ENCODE measurements around the gene SLC2A13.

GRCh38 chr12:39792938-39793337 lies 312.9 kb downstream of the SLC2A13 start:
- TF ChIP-seq CTCF (IDR thresholded peaks at IDR 0.05 in 8 of 11, conservative IDR thresholded peaks at IDR 0.05 in 3 of 11) (no peak), POLR2A (IDR thresholded peaks at IDR 0.05) (no peak)
